OCI-LY1 (cell line): ENCODE data around the gene BACH2.
A peak's percentile ranks its signal among the peaks of the same experiment; 100 is the strongest.

Experiments
- EZH2 ChIP-seq: fragments of 200-600 bp; sonication (generic), shearing (Covaris generic); IDR thresholded peaks from 2 replicates; pipeline ENCODE4 v1.8.0; 2017; ENCODE audit warnings: borderline replicate concordance, mixed run types, mild to moderate bottlenecking, antibody characterized with exemption, low read length, moderate library complexity, mixed read lengths
- TF ChIP-seq, protein P1 (sequence below): fragments of 200-600 bp; sonication (generic), shearing (Covaris generic); IDR thresholded peaks from 2 replicates; pipeline ENCODE4 v1.5.1; 2017; ENCODE audit warnings: mild to moderate bottlenecking, antibody characterized with exemption, low read length, moderate library complexity, mixed read lengths

DNA sequence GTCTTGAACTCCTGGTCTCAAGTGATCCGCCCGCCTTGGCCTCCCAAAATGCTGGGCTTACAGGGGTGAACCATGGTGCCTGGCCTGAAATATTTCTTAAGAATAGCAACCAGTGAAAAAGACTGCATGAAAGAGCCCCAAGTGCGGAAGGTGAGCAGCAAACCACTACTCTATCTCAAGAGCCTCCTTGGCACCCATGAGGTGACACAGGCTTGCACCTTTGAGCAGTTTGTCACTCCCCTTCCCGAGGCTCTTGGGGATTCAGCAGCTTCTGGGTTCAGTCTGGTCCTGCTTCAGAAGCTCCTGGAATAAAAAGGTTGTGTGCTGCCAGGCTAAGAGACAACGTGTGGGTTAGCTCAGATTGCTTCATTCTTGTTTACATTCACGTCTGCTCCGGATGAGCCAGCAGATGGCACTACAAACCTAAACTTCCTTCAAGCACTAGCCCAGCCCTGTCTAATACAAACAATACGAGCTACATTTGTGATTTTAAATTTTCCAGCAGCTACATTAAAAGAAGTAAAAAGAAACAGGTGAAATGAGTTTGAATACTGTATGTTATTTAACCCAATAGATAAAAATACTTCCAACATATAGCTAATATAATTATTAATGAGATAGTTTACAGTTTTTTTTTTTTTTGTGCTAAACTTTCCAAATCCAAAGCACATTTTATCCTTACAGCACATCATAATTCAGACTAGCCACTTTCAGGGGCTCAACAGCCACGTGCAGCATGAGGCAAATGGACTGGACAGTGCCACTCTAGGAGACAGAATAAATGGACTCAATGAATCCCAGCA is 356.2 kb downstream of the BACH2 start:
- TF ChIP-seq, protein P1, sequence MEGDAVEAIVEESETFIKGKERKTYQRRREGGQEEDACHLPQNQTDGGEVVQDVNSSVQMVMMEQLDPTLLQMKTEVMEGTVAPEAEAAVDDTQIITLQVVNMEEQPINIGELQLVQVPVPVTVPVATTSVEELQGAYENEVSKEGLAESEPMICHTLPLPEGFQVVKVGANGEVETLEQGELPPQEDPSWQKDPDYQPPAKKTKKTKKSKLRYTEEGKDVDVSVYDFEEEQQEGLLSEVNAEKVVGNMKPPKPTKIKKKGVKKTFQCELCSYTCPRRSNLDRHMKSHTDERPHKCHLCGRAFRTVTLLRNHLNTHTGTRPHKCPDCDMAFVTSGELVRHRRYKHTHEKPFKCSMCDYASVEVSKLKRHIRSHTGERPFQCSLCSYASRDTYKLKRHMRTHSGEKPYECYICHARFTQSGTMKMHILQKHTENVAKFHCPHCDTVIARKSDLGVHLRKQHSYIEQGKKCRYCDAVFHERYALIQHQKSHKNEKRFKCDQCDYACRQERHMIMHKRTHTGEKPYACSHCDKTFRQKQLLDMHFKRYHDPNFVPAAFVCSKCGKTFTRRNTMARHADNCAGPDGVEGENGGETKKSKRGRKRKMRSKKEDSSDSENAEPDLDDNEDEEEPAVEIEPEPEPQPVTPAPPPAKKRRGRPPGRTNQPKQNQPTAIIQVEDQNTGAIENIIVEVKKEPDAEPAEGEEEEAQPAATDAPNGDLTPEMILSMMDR = peak; percentile 70
- no peak for TF ChIP-seq EZH2
